HAP-1 (cell line): ENCODE results near the gene SCNN1B.
"Not testable (repeated sequence)": the region's sequence is repeated elsewhere in the genome, so short reads cannot be mapped to it uniquely, and the experiment has no call there.

Experiments used
- DNase-seq, 2 experiments: peaks; one replicate each; pipeline ENCODE4 v3.0.0-alpha.2; 2016 to 2020; ENCODE audit warnings: low spot score in 2 of 2
- H3K27me3 ChIP-seq: fragments of 250-450 bp; sonication (Bioruptor Pico); 2 replicates; pipeline ENCODE4 v1.5.1; 2020; ENCODE audit warnings: low read depth, mild to moderate bottlenecking, moderate library complexity
- H3K36me3 ChIP-seq: fragments of 250-450 bp; sonication (Bioruptor Pico); replicated peaks from 2 replicates; pipeline ENCODE4 v1.5.1; 2020; ENCODE audit warnings: mild to moderate bottlenecking
- H3K4me1 ChIP-seq: fragments of 250-450 bp; sonication (Bioruptor Pico); 2 replicates; pipeline ENCODE4 v1.5.1; 2020; ENCODE audit warnings: mild to moderate bottlenecking
- H3K4me3 ChIP-seq: fragments of 250-450 bp; sonication (Bioruptor Pico); 2 replicates; pipeline ENCODE4 v1.5.1; 2020; ENCODE audit warnings: mild to moderate bottlenecking, moderate library complexity
- H3K9me3 ChIP-seq: fragments of 250-450 bp; sonication (Bioruptor Pico); 2 replicates; pipeline ENCODE4 v1.5.1; 2020; ENCODE audit warnings: mild to moderate bottlenecking, moderate library complexity
- in situ Hi-C: fragments of 300-500 bp; cut with MboI; formaldehyde crosslinking; loops from 3 replicates; pipeline ENCODE4 v1.14.3; 2020; ENCODE audit warnings: low sequenced_read_pairs, inconsistent platforms, mixed read lengths

SCNN1B gene

GRCh38 chr16:23302045-23302956, at the start of gene SCNN1B:
SCNN1B (plus strand) TSS chr16:23302302; CDS start chr16:23348600, 46,298 bp downstream.
- Histone ChIP-seq H3K27me3 (peaks cover 29% of the 10 kb centered on the region), H3K4me3 (no peak within 1 kb of the TSS), H3K36me3 (no peaks in the 10 kb centered on the region), H3K4me1 (no peaks in the 10 kb centered on the region), H3K9me3 (no peaks in the 10 kb centered on the region)
- in situ Hi-C loops = no loop called here
- DNase-seq = no peak

GRCh38 chr16:23252310-23252709, 49.8 kb upstream of the SCNN1B start:
- Histone ChIP-seq H3K4me1 (no peaks in the 10 kb centered on the region), H3K4me3 (no peak overlapping the region), H3K9me3 (no peaks in the 10 kb centered on the region), H3K36me3 (no peaks in the 10 kb centered on the region), H3K27me3 (no peaks in the 10 kb centered on the region)
- DNase-seq = no peak
- in situ Hi-C loops = no loop called here

GRCh38 chr16:23253650-23254049, 48.5 kb upstream of the SCNN1B start:
- H3K36me3 ChIP-seq, in situ Hi-C loops: not testable (repeated sequence)

GRCh38 chr16:23254338-23254737, 47.8 kb upstream of the SCNN1B start:
- no peak for DNase-seq
- H3K4me3 ChIP-seq = no peak overlapping the region
- no peaks in the 10 kb centered on the region for H3K9me3 ChIP-seq

More at GRCh38 chr16:23253650-23254049, 48.5 kb upstream of the SCNN1B start:
- H3K4me3 ChIP-seq, DNase-seq, H3K9me3 ChIP-seq, H3K4me1 ChIP-seq, H3K27me3 ChIP-seq: not testable (repeated sequence)

DNA sequence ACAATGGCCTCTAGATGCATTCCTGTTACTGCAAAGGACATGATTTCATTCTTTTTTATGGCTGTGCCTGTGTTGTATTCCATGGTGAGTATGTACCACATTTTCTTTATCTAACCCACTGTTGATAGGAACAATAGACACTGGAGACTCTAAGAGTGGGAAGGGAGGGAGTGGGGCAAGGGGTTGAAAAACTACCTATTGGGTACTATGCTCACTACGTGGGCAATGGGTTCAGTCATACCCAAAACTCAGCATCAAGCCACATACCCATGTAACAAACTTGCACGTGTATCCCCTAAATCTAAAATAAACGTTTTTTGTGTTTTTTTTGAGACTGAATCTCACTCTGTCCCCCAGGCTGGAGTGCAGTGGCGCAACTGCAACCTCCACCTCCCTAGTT, 47.1 kb upstream of the SCNN1B start:
- Histone ChIP-seq H3K27me3 (no peaks in the 10 kb centered on the region), H3K9me3 (no peaks in the 10 kb centered on the region), H3K4me3 (no peak overlapping the region), H3K4me1 (no peaks in the 10 kb centered on the region), H3K36me3 (no peaks in the 10 kb centered on the region)
- no peak for DNase-seq
- in situ Hi-C loops = no loop called here

More at GRCh38 chr16:23254338-23254737, 47.8 kb upstream of the SCNN1B start:
- Histone ChIP-seq H3K27me3 (no peaks in the 10 kb centered on the region), H3K36me3 (no peaks in the 10 kb centered on the region), H3K4me1 (no peaks in the 10 kb centered on the region)
- in situ Hi-C loops = no loop called here

DNA sequence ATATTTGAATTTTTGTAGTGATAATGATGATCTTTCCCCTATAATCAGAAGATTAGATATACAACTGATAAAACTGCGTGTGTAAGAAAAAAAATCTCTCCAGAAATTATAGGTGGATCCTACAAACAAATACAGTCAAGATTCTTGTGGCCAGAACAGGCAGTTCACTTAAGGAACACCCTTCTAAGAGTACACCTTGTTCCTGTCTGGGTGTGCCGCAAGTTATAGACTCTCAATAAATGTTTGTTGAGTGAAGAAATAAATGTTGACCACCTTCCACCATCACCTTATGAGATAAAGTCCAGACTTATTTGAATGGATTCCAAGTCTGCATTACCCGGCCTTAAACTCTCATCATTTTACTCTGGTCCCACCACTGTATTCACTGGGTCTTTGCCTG, 45.7 kb upstream of the SCNN1B start:
- H3K4me3 ChIP-seq = no peak overlapping the region
- H3K36me3 ChIP-seq = no peaks in the 10 kb centered on the region
- H3K27me3 ChIP-seq = no peaks in the 10 kb centered on the region
- no peaks in the 10 kb centered on the region for H3K4me1 ChIP-seq
- no peak for DNase-seq
- in situ Hi-C loops = no loop called here
- H3K9me3 ChIP-seq = no peaks in the 10 kb centered on the region

DNA sequence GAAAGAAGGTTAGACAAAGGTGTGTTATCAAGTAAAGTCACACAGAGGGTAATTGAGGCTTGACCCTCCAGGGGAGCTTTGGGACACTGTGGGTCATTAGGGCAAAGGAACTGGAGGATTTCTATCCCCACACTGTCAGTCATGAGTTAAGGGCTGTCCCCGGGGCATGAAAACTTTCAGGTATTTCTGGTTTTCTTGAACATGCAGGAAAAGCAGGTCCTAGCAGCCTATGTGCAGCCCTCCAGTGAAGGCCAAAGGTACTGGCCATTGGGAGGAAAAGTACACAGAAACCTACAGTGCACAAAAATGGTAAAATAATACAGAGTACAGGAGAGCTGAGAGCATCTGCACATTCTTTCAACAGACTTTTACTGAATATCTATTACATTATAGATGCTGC, 44.4 kb upstream of the SCNN1B start:
- no peaks in the 10 kb centered on the region for H3K36me3 ChIP-seq
- DNase-seq = no peak
- no peaks in the 10 kb centered on the region for H3K27me3 ChIP-seq
- H3K4me1 ChIP-seq = no peaks in the 10 kb centered on the region
- no peaks in the 10 kb centered on the region for H3K9me3 ChIP-seq
- in situ Hi-C loops = no loop called here
- no peak overlapping the region for H3K4me3 ChIP-seq

GRCh38 chr16:23258919-23259237, 43.2 kb upstream of the SCNN1B start:
- Histone ChIP-seq H3K36me3 (no peaks in the 10 kb centered on the region), H3K9me3 (no peaks in the 10 kb centered on the region), H3K4me1 (no peaks in the 10 kb centered on the region), H3K4me3 (no peak overlapping the region), H3K27me3 (no peaks in the 10 kb centered on the region)
- DNase-seq = no peak
- in situ Hi-C loops = no loop called here

DNA sequence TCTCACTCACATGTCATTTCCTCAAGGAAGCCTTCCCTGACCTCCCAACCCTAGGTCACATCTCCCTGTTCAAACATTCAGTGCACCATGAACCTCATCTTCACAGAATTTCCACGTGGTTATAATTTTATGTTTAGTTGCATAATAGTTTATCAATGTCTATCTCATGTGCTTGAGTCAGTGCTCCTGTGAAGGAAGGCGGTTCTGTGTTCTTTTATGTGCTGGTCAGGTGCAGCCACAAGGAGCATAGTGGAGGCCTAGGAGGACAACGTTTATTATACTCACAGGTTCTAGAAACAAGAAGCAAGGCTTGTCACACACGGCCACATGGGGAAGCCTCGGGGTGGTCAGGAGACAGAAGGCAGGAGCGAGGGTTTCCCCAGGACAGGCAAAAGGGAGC, 34.5 kb upstream of the SCNN1B start:
- Histone ChIP-seq H3K4me3 (no peak overlapping the region), H3K36me3 (no peaks in the 10 kb centered on the region), H3K27me3 (no peaks in the 10 kb centered on the region), H3K4me1 (no peaks in the 10 kb centered on the region), H3K9me3 (no peaks in the 10 kb centered on the region)
- DNase-seq = no peak
- in situ Hi-C loops = no loop called here

DNA sequence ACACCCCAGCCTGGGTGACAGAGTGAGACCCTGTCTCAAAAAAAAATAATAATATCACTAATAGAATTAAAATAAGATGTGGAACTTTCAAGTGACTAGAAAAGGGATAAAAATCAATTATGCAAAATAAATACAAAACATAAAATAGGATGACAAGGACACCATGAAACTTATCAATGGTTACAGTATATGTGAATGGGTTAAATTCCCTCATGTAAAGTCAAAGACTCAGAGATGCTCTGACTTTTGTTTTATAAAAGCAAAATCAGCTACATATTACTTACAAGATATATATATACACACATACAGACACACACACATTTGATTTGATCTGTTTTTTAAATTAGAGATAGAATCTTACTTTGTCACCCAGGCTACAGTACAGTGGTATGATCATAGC, 33.5 kb upstream of the SCNN1B start:
- H3K27me3 ChIP-seq = no peaks in the 10 kb centered on the region
- no peaks in the 10 kb centered on the region for H3K36me3 ChIP-seq
- in situ Hi-C loops = no loop called here
- no peaks in the 10 kb centered on the region for H3K4me1 ChIP-seq
- H3K9me3 ChIP-seq = no peaks in the 10 kb centered on the region
- DNase-seq = no peak
- no peak overlapping the region for H3K4me3 ChIP-seq

- Histone ChIP-seq H3K36me3 (no peaks in the 10 kb centered on the region), H3K27me3 (no peaks in the 10 kb centered on the region), H3K9me3 (no peaks in the 10 kb centered on the region), H3K4me3 (no peak overlapping the region), H3K4me1 (no peaks in the 10 kb centered on the region)
- DNase-seq = no peak
- in situ Hi-C loops = no loop called here
Observed at GRCh38 chr16:23269248-23269953, 32.7 kb upstream of the SCNN1B start.

GRCh38 chr16:23270654-23271053, 31.4 kb upstream of the SCNN1B start:
- H3K9me3 ChIP-seq = no peaks in the 10 kb centered on the region
- no peaks in the 10 kb centered on the region for H3K4me1 ChIP-seq
- H3K4me3 ChIP-seq = no peak overlapping the region
- DNase-seq = no peak
- no peaks in the 10 kb centered on the region for H3K27me3 ChIP-seq
- no peaks in the 10 kb centered on the region for H3K36me3 ChIP-seq
- in situ Hi-C loops = no loop called here

GRCh38 chr16:23274968-23275367, 27.1 kb upstream of the SCNN1B start:
- no peaks in the 10 kb centered on the region for H3K4me1 ChIP-seq
- DNase-seq = peak; percentile 8 to 9
- no peaks in the 10 kb centered on the region; the same call in 1 of the 2 replicates for H3K27me3 ChIP-seq
- no peaks in the 10 kb centered on the region for H3K36me3 ChIP-seq
- in situ Hi-C loops = no loop called here
- no peaks in the 10 kb centered on the region for H3K9me3 ChIP-seq
- no peak overlapping the region for H3K4me3 ChIP-seq

DNA sequence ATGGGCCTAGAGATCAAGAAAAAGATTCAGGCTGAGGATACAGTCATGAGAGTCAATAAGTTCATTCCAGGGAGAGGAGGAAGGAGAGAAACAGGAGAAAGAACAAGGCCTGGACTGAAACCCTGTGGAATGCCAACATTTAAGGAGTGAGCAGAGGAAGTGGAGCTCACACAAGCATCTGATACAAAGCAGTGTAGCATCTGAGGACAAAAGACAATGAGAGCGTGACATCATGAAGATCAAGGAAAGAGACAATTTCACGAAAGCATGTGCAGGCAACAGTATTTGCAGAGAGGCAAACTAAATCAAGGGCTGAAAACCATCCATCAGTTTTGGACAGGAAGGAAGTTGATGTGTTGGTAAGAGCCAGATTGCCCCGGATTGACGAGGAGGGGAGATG, 25.3 kb upstream of the SCNN1B start:
- Histone ChIP-seq H3K9me3 (no peaks in the 10 kb centered on the region), H3K4me1 (no peaks in the 10 kb centered on the region), H3K36me3 (no peaks in the 10 kb centered on the region), H3K4me3 (no peak overlapping the region), H3K27me3 (no peaks in the 10 kb centered on the region; the same call in 1 of the 2 replicates)
- in situ Hi-C loops = no loop called here
- DNase-seq = no peak
